H1 (cell line): ENCODE measurements around the gene SEC14L6. TPM values are rescaled to one million over a fixed set of nuclear protein-coding genes. Genes with fewer than 3 reads are reported as not detected.

Experiments used
- CTCF ChIA-PET: fragments of 300-600 bp; sonication (Branson Sonifier 250); formaldehyde crosslinking; loops from one replicate; lab custom pipeline; 2021; ENCODE audit not compliant: partially characterized antibody; lab: Charles Lee
- POLR2A ChIA-PET: fragments of 300-600 bp; sonication (Branson Sonifier 250); formaldehyde crosslinking; loops from one replicate; lab custom pipeline; 2021; ENCODE audit warnings: inconsistent platforms; ENCODE audit not compliant: partially characterized antibody; lab: Charles Lee
- DNase-seq, 2 experiments: peaks; one replicate each; pipeline versions ENCODE4 v3.0.0 to v3.0.0-alpha.2; 2010 to 2022; ENCODE audit warnings: low spot score in 2 of 2, low read depth in 1 of 2, mixed read lengths in 1 of 2
- FAIRE-seq: peaks from 2 replicates; lab custom pipeline; 2011; peaks lifted over from hg19 to GRCh38; lab: Jason Lieb, UNC
- H2AFZ ChIP-seq: 2 replicates; pipeline ENCODE4 v1.8.1; 2012; ENCODE audit warnings: low read length, inconsistent platforms
- H2AK5ac ChIP-seq: 2 replicates; pipeline ENCODE4 v1.6.1; 2013; ENCODE audit warnings: low read depth, low read length
- H2BK120ac ChIP-seq: replicated peaks from 2 replicates; pipeline ENCODE3; 2013; ENCODE audit warnings: low read depth, low read length, inconsistent platforms
- H2BK12ac ChIP-seq: 2 replicates; pipeline ENCODE4 v1.6.1; 2013; ENCODE audit warnings: low read depth, low read length
- H2BK15ac ChIP-seq: 2 replicates; pipeline ENCODE4 v1.6.1; 2013; ENCODE audit warnings: low read length
- H2BK20ac ChIP-seq: 2 replicates; pipeline ENCODE4 v1.6.1; 2013; ENCODE audit warnings: low read length
- H2BK5ac ChIP-seq: 2 replicates; pipeline ENCODE4 v1.6.1; 2013; ENCODE audit warnings: low read depth, low read length
- H3K14ac ChIP-seq: 2 replicates; pipeline ENCODE4 v1.6.1; 2013; ENCODE audit warnings: inconsistent platforms; ENCODE audit not compliant: insufficient read length
- H3K18ac ChIP-seq: 2 replicates; pipeline ENCODE4 v1.6.1; 2013; ENCODE audit warnings: low read length; ENCODE audit errors: extremely low read depth
- H3K23ac ChIP-seq: 2 replicates; pipeline ENCODE4 v1.6.1; 2013; ENCODE audit warnings: inconsistent platforms; ENCODE audit not compliant: insufficient read length
- H3K23me2 ChIP-seq: 2 replicates; pipeline ENCODE4 v1.6.1; 2013; ENCODE audit warnings: low read depth, low read length
- H3K27ac ChIP-seq: 2 replicates; pipeline ENCODE4 v1.6.1; 2011; ENCODE audit warnings: low read depth, low read length, inconsistent platforms
- H3K27me3 ChIP-seq, 4 experiments: replicated peaks in 1 of 4; 1 replicate in 1 of 4; 2 replicates in 3 of 4; pipeline versions ENCODE4 v1.6.1 to v1.8.1; 2011 to 2013; ENCODE audit warnings: low read length in 3 of 4, mild to moderate bottlenecking in 3 of 4, inconsistent platforms in 2 of 4, mixed read lengths in 2 of 4, moderate library complexity in 1 of 4; ENCODE audit not compliant: control insufficient read depth in 3 of 4, insufficient read depth in 3 of 4; ENCODE audit errors: extremely low read depth in 1 of 4
- H3K36me3 ChIP-seq, 4 experiments: 2 replicates each; pipeline versions ENCODE4 v1.6.1 to v1.8.1; 2011 to 2013; ENCODE audit warnings: mild to moderate bottlenecking in 4 of 4, low read length in 3 of 4, moderate library complexity in 2 of 4, control low read depth in 1 of 4, inconsistent platforms in 1 of 4; ENCODE audit not compliant: insufficient read depth in 4 of 4, control insufficient read depth in 2 of 4
- H3K4ac ChIP-seq: replicated peaks from 2 replicates; pipeline ENCODE3; 2013; ENCODE audit warnings: low read length, low read depth, mixed read lengths, inconsistent platforms; ENCODE audit not compliant: insufficient read length
- H3K4me1 ChIP-seq, 4 experiments: replicated peaks in 1 of 4; 1 replicate in 1 of 4; 2 replicates in 3 of 4; pipeline versions ENCODE4 v1.6.1 to v1.8.1; 2011 to 2013; ENCODE audit warnings: low read length in 3 of 4, inconsistent platforms in 2 of 4, mixed read lengths in 1 of 4; ENCODE audit not compliant: insufficient read depth in 4 of 4, control insufficient read depth in 3 of 4
- H3K4me2 ChIP-seq, 2 experiments: 2 replicates each; pipeline versions ENCODE4 v1.6.1 to v1.8.1; 2011 to 2013; ENCODE audit warnings: low read depth in 2 of 2, low read length in 2 of 2, control low read depth in 1 of 2, inconsistent platforms in 1 of 2, mild to moderate bottlenecking in 1 of 2; ENCODE audit not compliant: insufficient read depth in 1 of 2
- H3K4me3 ChIP-seq, 4 experiments: fragments of 200-600, 300-600 bp in 1 of 4; sonication (generic), shearing (Covaris generic), sonication (Bioruptor Twin) in 1 of 4; 2 replicates each; pipeline versions ENCODE4 v1.5.1 to v1.8.1; 2011 to 2016; ENCODE audit warnings: low read length in 4 of 4, low read depth in 3 of 4, control low read depth in 2 of 4, inconsistent platforms in 2 of 4, mild to moderate bottlenecking in 2 of 4, mixed read lengths in 1 of 4, moderate library complexity in 1 of 4; ENCODE audit not compliant: insufficient read depth in 2 of 4; ENCODE audit errors: extremely low read depth in 1 of 4
- H3K56ac ChIP-seq: replicated peaks from 2 replicates; pipeline ENCODE3; 2013; ENCODE audit warnings: low read depth, mild to moderate bottlenecking, mixed read lengths, low read length, inconsistent platforms; ENCODE audit not compliant: insufficient read length
- H3K79me1 ChIP-seq: 2 replicates; pipeline ENCODE4 v1.6.1; 2013; ENCODE audit warnings: low read depth, low read length, control low read depth
- H3K79me2 ChIP-seq, 2 experiments: 2 replicates each; pipeline versions ENCODE4 v1.6.1 to v1.8.1; 2012 to 2013; ENCODE audit warnings: low read length in 2 of 2, mild to moderate bottlenecking in 2 of 2, inconsistent platforms in 1 of 2; ENCODE audit not compliant: insufficient read depth in 2 of 2, control insufficient read depth in 1 of 2
- H3K9ac ChIP-seq, 4 experiments: replicated peaks in 1 of 4; 1 replicate in 1 of 4; 2 replicates in 3 of 4; pipeline versions ENCODE4 v1.6.1 to v1.8.1; 2011 to 2013; ENCODE audit warnings: low read depth in 3 of 4, low read length in 3 of 4, control low read depth in 2 of 4, mild to moderate bottlenecking in 2 of 4, moderate library complexity in 2 of 4, inconsistent platforms in 1 of 4; ENCODE audit errors: extremely low read depth in 1 of 4
- H3K9me3 ChIP-seq, 2 experiments: 2 replicates each; pipeline versions ENCODE4 v1.6.1 to v1.8.1; 2012 to 2013; ENCODE audit warnings: mild to moderate bottlenecking in 2 of 2, moderate library complexity in 2 of 2, control low read depth in 1 of 2, inconsistent platforms in 1 of 2, low read depth in 1 of 2, low read length in 1 of 2, mixed read lengths in 1 of 2; ENCODE audit not compliant: insufficient read depth in 2 of 2
- H4K20me1 ChIP-seq, 2 experiments: replicated peaks in 1 of 2; 2 replicates each; pipeline versions ENCODE3 to v1.8.1; 2011 to 2013; ENCODE audit warnings: inconsistent platforms in 2 of 2, low read length in 2 of 2, mild to moderate bottlenecking in 1 of 2; ENCODE audit not compliant: insufficient read depth in 2 of 2, control insufficient read depth in 1 of 2
- H4K5ac ChIP-seq: 2 replicates; pipeline ENCODE4 v1.6.1; 2013; ENCODE audit warnings: low read length, low read depth, mixed read lengths, inconsistent platforms; ENCODE audit not compliant: insufficient read length
- H4K8ac ChIP-seq: 2 replicates; pipeline ENCODE4 v1.8.0; 2013; ENCODE audit warnings: mild to moderate bottlenecking, moderate library complexity, low read length, inconsistent platforms; ENCODE audit not compliant: insufficient read depth; ENCODE audit errors: extremely low read depth
- H4K91ac ChIP-seq: replicated peaks from 2 replicates; pipeline ENCODE3; 2013; ENCODE audit warnings: low read length, mixed read lengths, inconsistent platforms; ENCODE audit not compliant: insufficient read length
- BACH1 ChIP-seq: IDR thresholded peaks from 2 replicates; pipeline ENCODE4 v1.6.1; 2012; ENCODE audit warnings: low read length, improper control_type of control experiment
- FOSL1 ChIP-seq: IDR thresholded peaks from 2 replicates; pipeline ENCODE4 v1.6.1; 2011; ENCODE audit warnings: mild to moderate bottlenecking, low read depth, low read length, moderate library complexity; ENCODE audit not compliant: insufficient read depth
- GTF2F1 ChIP-seq: IDR thresholded peaks from 2 replicates; pipeline ENCODE4 v1.6.1; 2012; ENCODE audit warnings: low read depth, low read length, improper control_type of control experiment, borderline replicate concordance
- JUN ChIP-seq: IDR thresholded peaks from 2 replicates; pipeline ENCODE4 v1.6.1; 2011; ENCODE audit warnings: low read depth, mild to moderate bottlenecking, improper control_type of control experiment, low read length
- POLR2A ChIP-seq, 2 experiments: IDR thresholded peaks; 1 replicate in 1 of 2; 2 replicates in 1 of 2; pipeline ENCODE4 v1.6.1; 2011; ENCODE audit warnings: low read depth in 2 of 2, low read length in 2 of 2, mild to moderate bottlenecking in 2 of 2; ENCODE audit errors: control extremely low read depth in 1 of 2
- RBBP5 ChIP-seq: IDR thresholded peaks from 2 replicates; pipeline ENCODE4 v1.7.1; 2012; ENCODE audit warnings: low read depth, mild to moderate bottlenecking, inconsistent platforms, low read length, moderate library complexity, borderline replicate concordance
- RFX5 ChIP-seq: IDR thresholded peaks from 2 replicates; pipeline ENCODE4 v1.6.1; 2011; ENCODE audit warnings: low read depth, low read length, improper control_type of control experiment, borderline replicate concordance
- RNF2 ChIP-seq: fragments of 200-900, 300-1000 bp; sonication (generic); IDR thresholded peaks from 2 replicates; pipeline ENCODE4 v1.7.1; 2016; ENCODE audit warnings: borderline replicate concordance, low read depth, mild to moderate bottlenecking, antibody characterized with exemption, low read length; ENCODE audit not compliant: poor library complexity, severe bottlenecking; ENCODE audit errors: missing control alignments
- SAP30 ChIP-seq: fragments of 300-600 bp; sonication (generic); IDR thresholded peaks from 2 replicates; pipeline ENCODE4 v1.7.1; 2012; ENCODE audit warnings: low read length, moderate library complexity, mild to moderate bottlenecking, inconsistent platforms; ENCODE audit not compliant: insufficient read depth, insufficient replicate concordance
- SP1 ChIP-seq: IDR thresholded peaks from 2 replicates; pipeline ENCODE4 v1.6.1; 2011; ENCODE audit warnings: low read depth, low read length
- TEAD4 ChIP-seq: IDR thresholded peaks from 2 replicates; pipeline ENCODE4 v1.6.1; 2012; ENCODE audit warnings: low read depth, low read length, inconsistent platforms, mixed read lengths
- whole genome bisulfite sequencing, 2 experiments: shearing (Covaris generic) in 1 of 2; methylation state at CpG; one replicate each; pipeline versions ENCODE4 v1.1.6 to v1.1.7; 2013 to 2015; ENCODE audit warnings: low lambda C conversion rate in 2 of 2, mixed read lengths in 2 of 2, inconsistent platforms in 1 of 2, low coverage in 1 of 2, missing lambda C conversion rate in 1 of 2; ENCODE audit not compliant: insufficient replicate concordance in 2 of 2, insufficient coverage in 1 of 2, insufficient read length in 1 of 2; ENCODE audit errors: extremely low coverage in 1 of 2, missing lambda C conversion rate in 1 of 2; 5-methylcytosine and 5-hydroxymethylcytosine counted together
- polyA plus RNA-seq, 7 experiments: library from polyadenylated mRNA; depleted of rRNA in 3 of 7; stranded (reverse) in 5 of 7; unstranded in 2 of 7; fragments of >200 nt in 5 of 7; fragments of 200-250 nt in 2 of 7; gene quantifications; 1 replicate in 5 of 7; 2 replicates in 1 of 7; 4 replicates in 1 of 7; pipeline versions ENCODE4 v1.2.1 to v1.2.3, GENCODE V29; 2011 to 2013; ENCODE audit warnings: missing spikeins in 2 of 7, mixed read lengths in 2 of 7
- total RNA-seq: library from RNA; stranded (reverse); fragmentation: NEBNext Ultra II Directional; extraction: Animal tissue kit (Norgen Biotek cat#: 25700); gene quantifications from 2 replicates; pipeline ENCODE4 v1.2.1, GENCODE V29; 2021

SEC14L6 gene
- total and polyA plus RNA-seq, 2 of the 8 experiments (the other 6 are each of a cell fraction or from before 2014, with no cell fraction given) = 0.63 to 2.1 TPM

DNA sequence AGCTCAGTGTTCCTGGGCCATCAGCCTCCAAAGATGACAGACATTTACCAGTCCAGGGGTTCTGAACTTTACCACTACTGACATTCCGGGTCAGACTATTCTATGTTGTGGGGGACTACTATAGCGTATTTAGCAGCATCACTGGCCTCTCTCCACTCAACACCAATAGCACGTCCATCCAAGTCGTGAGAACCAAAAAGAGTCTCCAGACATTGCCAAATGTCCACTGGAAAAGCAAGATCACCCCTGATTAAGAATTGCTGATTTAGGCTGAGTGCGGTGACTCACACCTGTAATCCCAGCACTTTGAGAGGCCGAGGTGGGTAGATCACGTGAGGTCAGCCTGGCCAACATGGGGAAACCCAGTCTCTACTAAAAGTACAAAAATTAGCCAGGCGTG is 39.9 kb upstream of the SEC14L6 start:
- Histone ChIP-seq H3K27ac (no peak overlapping the region), H2BK12ac (no peak overlapping the region), H3K79me2 (peaks cover 17 to 22% of the 10 kb centered on the region in 2 experiments), H4K8ac (no peak overlapping the region), H3K4me1 (peaks cover 0 to 8% (median 1%) of the 10 kb centered on the region in 4 experiments; a peak in 3 of 7 replicates), H3K27me3 (no peaks in the 10 kb centered on the region), H2AFZ (no peak overlapping the region), H3K14ac (no peak overlapping the region), H4K91ac (no peak overlapping the region), H4K5ac (no peak overlapping the region), H2AK5ac (no peak overlapping the region), H3K36me3 (peaks cover 45 to 67% (median 65%) of the 10 kb centered on the region in 4 experiments), H3K4me2 (no peak overlapping the region), H3K4ac (no peak overlapping the region), H3K18ac (no peak overlapping the region), H2BK5ac (no peak overlapping the region), H2BK120ac (no peak overlapping the region), H3K9me3 (no peaks in the 10 kb centered on the region), H3K23me2 (peaks cover 5% of the 10 kb centered on the region), H2BK20ac (no peak overlapping the region), H4K20me1 (peaks cover 8 to 29% of the 10 kb centered on the region in 2 experiments), H3K4me3 (no peak overlapping the region), H2BK15ac (no peak overlapping the region), H3K56ac (no peak overlapping the region), H3K9ac (no peak overlapping the region), H3K23ac (no peak overlapping the region), H3K79me1 (peaks cover 3% of the 10 kb centered on the region)
- DNase-seq (no peak), FAIRE-seq (no peak)
- ChIA-PET POLR2A (interaction anchor here (1.1 to 8.4 kb wide), 2 partner anchors 10 to 11 kb away, joined by 3 to 64 read pairs; partner anchors contain the start of gene GAL3ST1), CTCF (interaction anchor here (0.7 to 7.3 kb wide), 6 partner anchors 10 to 101 kb away, joined by 3 to 40 read pairs (median 4); no protein-coding TSS in a partner anchor)
- 92% methylated on average over 8 of the region's 8 CpGs; no CpG with 5 or more reads in 1 of the 2 experiments for WGBS, 2 experiments
- no peak for TF ChIP-seq JUN
- TF ChIP-seq SAP30 = no peak
- TF ChIP-seq FOSL1 = no peak
- TF ChIP-seq RBBP5 = no peak
- TF ChIP-seq RFX5 = no peak
- no peak for TF ChIP-seq RNF2
- TF ChIP-seq GTF2F1 = no peak
- no peak for TF ChIP-seq POLR2A (IDR thresholded peaks at IDR 0.05; ENCODE audit: control extremely low read depth in 1 of 2, low read depth in 2 of 2, low read length in 2 of 2)
- TF ChIP-seq SP1 = no peak
- TF ChIP-seq BACH1 = no peak
- no peak for TF ChIP-seq TEAD4
